Activated CD8-positive, alpha-beta memory T cell treated with anti-CD3 and anti-CD28 coated beads for 4 hours (primary cell): ENCODE data around the gene AGXT.

ENCODE experiments used
- DNase-seq, 2 donors: peaks; one replicate each; pipeline ENCODE4 v3.0.0-alpha.2; 2020; ENCODE audit warnings: low read depth in 2 of 2

AGXT gene

GRCh38 chr2:240869109-240869955, 708 bp downstream of the AGXT start:
- no peak for DNase-seq

- DNase-seq, result no peak
Observed at GRCh38 chr2:240869956-240870875, 1.6 kb downstream of the AGXT start.

- DNase-seq, result no peak
Observed at GRCh38 chr2:240871071-240871958, 2.7 kb downstream of the AGXT start.

- DNase-seq, result no peak
Observed at GRCh38 chr2:240872317-240873097, 3.9 kb downstream of the AGXT start.

- no peak for DNase-seq
Observed at GRCh38 chr2:240873098-240873788, 4.6 kb downstream of the AGXT start.

- DNase-seq, result no peak
Observed at GRCh38 chr2:240873805-240874714, 5.4 kb downstream of the AGXT start.

GRCh38 chr2:240874715-240875227, 6.1 kb downstream of the AGXT start:
- DNase-seq, result no peak

GRCh38 chr2:240875228-240876034, 6.8 kb downstream of the AGXT start:
- DNase-seq, result no peak

- DNase-seq, result no peak
Observed at GRCh38 chr2:240876035-240876474, 7.4 kb downstream of the AGXT start.

- DNase-seq, result no peak
Observed at GRCh38 chr2:240876475-240877251, 8.0 kb downstream of the AGXT start.

GRCh38 chr2:240877460-240878340, 9.1 kb downstream of the AGXT start:
- DNase-seq, result no peak

GRCh38 chr2:240878341-240878936, 9.8 kb downstream of the AGXT start:
- no peak for DNase-seq

GRCh38 chr2:240879105-240879504, 10.5 kb downstream of the AGXT start:
- DNase-seq, result no peak

- no peak for DNase-seq
Observed at GRCh38 chr2:240881913-240882312, 13.3 kb downstream of the AGXT start.

GRCh38 chr2:240884221-240884620, 15.6 kb downstream of the AGXT start:
- no peak for DNase-seq

- DNase-seq, result no peak
Observed at GRCh38 chr2:240884745-240885144, 16.1 kb downstream of the AGXT start.
